AG09309 (cell line): Measurements from ENCODE around the gene SPINDOC.

Experiments
- DNase-seq: peaks from one replicate; pipeline ENCODE4 v3.0.0-alpha.2; 2010; ENCODE audit warnings: low read depth
- H3K4me3 ChIP-seq: 2 replicates; pipeline ENCODE4 v1.5.1; 2011; ENCODE audit warnings: mild to moderate bottlenecking, low read depth, low read length, moderate library complexity; ENCODE audit not compliant: control insufficient read depth
- TF ChIP-seq, protein P1 (sequence below): IDR thresholded peaks from 2 replicates; pipeline ENCODE4 v1.5.1; 2011; ENCODE audit warnings: mild to moderate bottlenecking, low read depth, low read length, inconsistent platforms; ENCODE audit not compliant: insufficient read depth, control insufficient read depth; ENCODE audit errors: missing control alignments

The SPINDOC gene

DNA sequence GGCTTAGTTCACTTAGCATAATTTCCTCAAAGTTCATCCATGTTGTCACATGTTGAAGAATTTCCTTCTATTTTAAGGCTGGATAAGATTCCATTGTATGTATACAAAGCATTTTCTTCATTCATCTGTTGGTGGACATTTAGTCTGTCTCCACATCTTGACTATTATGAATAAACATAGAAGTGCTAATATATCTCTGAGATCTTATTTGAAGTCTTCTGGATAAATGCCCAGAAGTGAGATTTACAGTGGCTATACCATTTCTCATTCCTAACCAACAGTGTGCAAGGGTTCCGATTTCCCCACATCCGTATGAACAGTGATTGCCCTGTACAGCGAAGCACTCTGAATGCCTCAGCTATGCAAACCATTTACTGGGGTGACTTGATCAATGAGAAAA is 38.1 kb upstream of the SPINDOC start:
- no peak overlapping the region for H3K4me3 ChIP-seq
- TF ChIP-seq, protein P1, sequence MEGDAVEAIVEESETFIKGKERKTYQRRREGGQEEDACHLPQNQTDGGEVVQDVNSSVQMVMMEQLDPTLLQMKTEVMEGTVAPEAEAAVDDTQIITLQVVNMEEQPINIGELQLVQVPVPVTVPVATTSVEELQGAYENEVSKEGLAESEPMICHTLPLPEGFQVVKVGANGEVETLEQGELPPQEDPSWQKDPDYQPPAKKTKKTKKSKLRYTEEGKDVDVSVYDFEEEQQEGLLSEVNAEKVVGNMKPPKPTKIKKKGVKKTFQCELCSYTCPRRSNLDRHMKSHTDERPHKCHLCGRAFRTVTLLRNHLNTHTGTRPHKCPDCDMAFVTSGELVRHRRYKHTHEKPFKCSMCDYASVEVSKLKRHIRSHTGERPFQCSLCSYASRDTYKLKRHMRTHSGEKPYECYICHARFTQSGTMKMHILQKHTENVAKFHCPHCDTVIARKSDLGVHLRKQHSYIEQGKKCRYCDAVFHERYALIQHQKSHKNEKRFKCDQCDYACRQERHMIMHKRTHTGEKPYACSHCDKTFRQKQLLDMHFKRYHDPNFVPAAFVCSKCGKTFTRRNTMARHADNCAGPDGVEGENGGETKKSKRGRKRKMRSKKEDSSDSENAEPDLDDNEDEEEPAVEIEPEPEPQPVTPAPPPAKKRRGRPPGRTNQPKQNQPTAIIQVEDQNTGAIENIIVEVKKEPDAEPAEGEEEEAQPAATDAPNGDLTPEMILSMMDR: no peak

DNA sequence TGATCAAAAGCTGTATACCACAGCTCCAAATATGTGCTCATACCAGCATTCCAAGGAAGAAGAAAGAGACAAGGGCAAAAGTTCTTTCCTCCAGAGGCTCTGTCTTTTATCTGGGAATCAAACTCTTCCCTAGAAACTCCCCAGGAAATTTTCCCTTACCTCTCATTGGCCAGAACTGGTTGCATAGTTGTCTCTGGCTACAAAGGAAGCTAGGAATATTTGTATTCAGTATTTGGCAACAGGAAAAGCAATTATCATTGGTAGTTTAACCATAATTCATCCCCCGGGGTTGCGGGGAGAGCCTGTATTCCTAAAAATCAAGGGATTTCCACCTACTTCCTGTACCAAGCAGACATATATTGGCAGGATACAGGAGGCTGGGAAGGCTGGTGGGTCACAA is 34.2 kb upstream of the SPINDOC start:
- TF ChIP-seq, protein P1: no peak
- no peak for DNase-seq
- no peak overlapping the region for H3K4me3 ChIP-seq

More for the DNA sequence above, 38.1 kb upstream of the SPINDOC start:
- no peak for DNase-seq

DNA sequence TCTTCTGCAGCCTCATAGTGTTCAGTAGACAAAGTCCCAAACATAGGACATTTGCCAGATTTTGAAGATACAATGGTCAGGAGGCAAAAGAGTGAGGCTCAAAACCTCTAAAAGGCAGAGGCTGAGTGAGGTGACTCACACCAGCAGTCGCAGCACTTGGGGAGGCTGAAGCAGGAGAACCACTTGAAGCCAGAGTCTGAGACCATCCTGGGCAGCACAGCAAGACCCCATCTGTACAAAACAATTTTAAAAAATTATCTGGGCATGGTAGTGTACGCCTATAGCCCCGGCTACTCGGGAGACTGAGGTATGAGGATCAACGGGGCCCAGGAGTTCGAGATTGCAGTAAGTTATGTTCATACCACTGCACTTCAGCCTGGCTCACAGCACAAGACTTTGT is 30.5 kb upstream of the SPINDOC start:
- TF ChIP-seq, protein P1: no peak
- H3K4me3 ChIP-seq: no peak overlapping the region
- DNase-seq: no peak

DNA sequence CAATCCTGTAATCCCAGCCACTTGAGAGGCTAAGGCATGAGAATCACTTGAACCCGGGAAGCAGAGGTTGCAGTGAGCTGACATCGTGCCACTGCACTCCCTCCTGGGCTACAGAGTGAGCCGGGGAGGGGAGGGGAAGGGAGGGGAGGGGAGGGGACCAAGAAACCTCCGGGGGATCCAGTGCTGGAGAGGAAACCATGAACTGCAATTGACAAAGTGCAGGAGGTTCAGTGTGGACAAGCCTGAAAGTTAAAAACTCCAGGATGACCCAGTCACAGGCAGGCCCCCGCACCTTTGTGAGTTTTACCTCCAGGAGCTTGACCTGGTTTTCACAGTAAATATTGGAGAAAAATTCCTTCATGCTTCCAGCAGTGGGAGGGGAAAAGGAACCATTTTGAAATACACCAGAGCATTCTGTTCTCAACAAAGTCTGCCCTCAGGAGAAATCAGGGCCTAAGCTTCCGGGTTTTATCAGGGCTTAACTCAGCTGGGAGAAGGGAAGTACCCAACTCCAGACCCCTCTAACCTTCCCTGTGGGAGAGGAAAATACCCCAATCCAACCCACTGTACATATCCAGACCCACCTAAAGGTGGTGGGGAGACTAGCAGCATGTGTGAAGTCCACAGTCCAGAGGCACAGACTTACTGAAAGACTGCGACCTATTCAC is 29.2 kb upstream of the SPINDOC start:
- no peak overlapping the region for H3K4me3 ChIP-seq
- DNase-seq: no peak
- TF ChIP-seq, protein P1: no peak

DNA sequence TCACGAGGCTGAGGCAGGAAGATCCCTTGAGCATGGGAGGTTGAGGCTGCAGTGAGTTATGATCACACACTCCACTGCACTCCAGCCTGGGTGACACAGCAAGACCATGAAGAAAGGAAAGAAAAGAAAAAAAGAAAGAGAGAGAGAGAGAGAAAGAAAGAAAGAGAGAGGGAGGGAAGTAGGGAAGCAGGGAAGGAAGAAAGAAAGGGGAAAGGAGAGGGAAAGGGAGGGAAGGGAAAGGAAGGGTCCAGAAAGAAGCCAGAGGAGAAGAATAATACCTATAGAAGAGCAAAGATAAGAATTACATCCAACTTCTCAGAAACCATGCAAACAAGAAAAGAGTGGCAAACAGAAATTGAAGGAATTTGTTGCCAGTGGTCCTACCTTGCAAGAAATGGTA is 27.4 kb upstream of the SPINDOC start:
- DNase-seq: no peak
- H3K4me3 ChIP-seq: no peak overlapping the region
- TF ChIP-seq, protein P1: no peak

DNA sequence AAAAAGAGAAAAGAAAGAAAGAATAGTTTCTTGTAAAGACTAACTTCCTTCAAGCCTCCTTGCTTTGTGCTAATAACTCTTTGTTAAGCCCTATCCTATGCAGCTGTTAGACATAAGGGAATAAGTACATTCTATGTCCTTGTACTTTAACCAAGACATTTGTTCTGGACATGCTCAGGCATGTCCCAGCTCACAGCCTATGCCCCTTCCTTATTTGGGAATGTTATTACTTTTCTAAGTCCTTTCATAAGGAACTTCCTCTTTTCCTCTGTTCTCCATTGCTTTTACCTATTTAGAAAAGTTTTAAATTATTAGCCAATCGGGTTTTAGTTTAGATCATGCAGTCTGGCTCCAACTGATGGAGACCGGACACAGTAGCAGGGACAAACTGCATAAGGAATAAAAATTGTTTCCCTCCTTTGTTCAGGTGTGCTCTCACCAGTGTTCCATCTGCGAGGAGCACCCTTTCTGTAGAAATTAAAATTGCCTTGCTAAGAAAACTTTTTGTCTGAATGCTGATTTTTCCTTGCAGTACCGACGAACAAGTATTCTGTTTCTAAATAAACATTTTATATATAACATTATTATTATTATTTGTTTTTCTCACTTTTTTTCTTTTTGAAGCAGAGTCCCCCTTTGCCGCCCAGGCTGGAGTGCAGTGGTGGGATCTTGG is 21.6 kb upstream of the SPINDOC start:
- TF ChIP-seq, protein P1: no peak
- DNase-seq: no peak
- H3K4me3 ChIP-seq: no peak overlapping the region

DNA sequence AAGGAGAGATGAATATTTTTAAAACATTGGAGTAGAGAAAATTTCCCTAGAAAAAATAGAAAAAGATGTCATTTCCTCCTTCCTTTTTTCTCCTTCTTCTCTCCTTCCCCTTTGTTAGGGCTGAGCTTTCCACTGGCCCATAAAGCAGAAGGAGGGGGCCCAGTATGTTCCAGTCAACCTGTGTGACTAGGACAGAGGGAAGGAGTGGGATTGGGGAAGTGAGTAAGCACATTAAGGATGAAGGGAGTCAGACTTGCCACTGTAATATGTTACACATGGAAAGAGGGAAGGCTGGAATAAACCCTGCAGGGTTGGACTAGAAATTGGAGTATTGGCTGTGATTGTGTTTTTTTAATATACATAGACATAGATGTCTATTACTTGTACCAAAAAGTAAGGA is 20.1 kb upstream of the SPINDOC start:
- TF ChIP-seq, protein P1: no peak
- H3K4me3 ChIP-seq: no peak overlapping the region
- DNase-seq: no peak
